SU-DHL-6 (cell line): Measurements from ENCODE around the gene BICC1.

Experiments
- EZH2phosphoT487 ChIP-seq: fragments of 200-600 bp; sonication (generic), shearing (Covaris generic); conservative IDR thresholded peaks from 2 replicates; pipeline ENCODE4 v1.6.1; 2018; ENCODE audit warnings: mild to moderate bottlenecking, antibody characterized with exemption, low read length, moderate library complexity, mixed read lengths
- TF ChIP-seq, protein P1 (sequence below): fragments of 200-600 bp; sonication (generic); IDR thresholded peaks from one replicate; pipeline ENCODE4 v1.5.1; 2017; ENCODE audit warnings: antibody characterized with exemption, mild to moderate bottlenecking, low read length, moderate library complexity; ENCODE audit not compliant: insufficient read depth, poor library complexity, severe bottlenecking

GRCh38 chr10:58554316-58554715, 41.6 kb downstream of the BICC1 start:
- TF ChIP-seq, protein P1, sequence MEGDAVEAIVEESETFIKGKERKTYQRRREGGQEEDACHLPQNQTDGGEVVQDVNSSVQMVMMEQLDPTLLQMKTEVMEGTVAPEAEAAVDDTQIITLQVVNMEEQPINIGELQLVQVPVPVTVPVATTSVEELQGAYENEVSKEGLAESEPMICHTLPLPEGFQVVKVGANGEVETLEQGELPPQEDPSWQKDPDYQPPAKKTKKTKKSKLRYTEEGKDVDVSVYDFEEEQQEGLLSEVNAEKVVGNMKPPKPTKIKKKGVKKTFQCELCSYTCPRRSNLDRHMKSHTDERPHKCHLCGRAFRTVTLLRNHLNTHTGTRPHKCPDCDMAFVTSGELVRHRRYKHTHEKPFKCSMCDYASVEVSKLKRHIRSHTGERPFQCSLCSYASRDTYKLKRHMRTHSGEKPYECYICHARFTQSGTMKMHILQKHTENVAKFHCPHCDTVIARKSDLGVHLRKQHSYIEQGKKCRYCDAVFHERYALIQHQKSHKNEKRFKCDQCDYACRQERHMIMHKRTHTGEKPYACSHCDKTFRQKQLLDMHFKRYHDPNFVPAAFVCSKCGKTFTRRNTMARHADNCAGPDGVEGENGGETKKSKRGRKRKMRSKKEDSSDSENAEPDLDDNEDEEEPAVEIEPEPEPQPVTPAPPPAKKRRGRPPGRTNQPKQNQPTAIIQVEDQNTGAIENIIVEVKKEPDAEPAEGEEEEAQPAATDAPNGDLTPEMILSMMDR = no peak
- no peak for TF ChIP-seq EZH2phosphoT487
